Hepatic stellate cell (primary cell): ENCODE data around the gene HS3ST5.

Source experiments
- DNase-seq: peaks from one replicate; pipeline ENCODE4 v3.0.0; 2011; ENCODE audit warnings: low spot score

Gene HS3ST5

DNA sequence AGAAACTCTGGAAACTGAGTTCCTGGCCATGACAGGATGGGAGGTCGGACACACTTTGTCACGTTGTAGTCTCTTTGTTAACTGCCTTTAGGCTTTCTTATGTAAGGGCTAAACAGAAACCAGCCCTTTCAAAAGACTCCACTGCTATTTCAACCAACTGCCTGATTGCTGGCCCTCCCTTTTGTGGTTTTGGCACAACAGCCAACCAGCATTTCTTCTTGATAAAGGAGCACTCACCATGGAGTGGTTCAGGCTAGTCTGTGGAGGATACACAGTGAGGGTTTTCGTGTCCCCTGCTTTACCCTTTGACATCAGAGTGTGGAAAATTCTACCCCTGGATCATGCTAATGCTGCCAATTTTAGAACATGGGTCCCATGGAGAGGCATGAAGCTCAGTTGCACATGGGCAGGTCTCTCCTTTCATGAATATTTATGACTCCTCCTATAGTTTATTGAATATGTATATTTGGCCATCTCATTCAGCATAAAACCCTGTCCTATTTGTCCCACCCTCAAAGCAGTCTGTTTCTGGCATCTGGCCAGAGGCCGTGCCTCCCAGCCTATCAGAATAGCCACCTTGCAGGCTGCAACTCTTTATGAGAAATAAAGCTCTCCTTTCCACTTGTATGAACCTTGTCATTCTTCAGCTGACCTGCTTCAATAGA lies 148.3 kb downstream of the HS3ST5 start:
- no peak for DNase-seq

- no peak for DNase-seq
Observed at GRCh38 chr6:114187563-114187962, 155.3 kb downstream of the HS3ST5 start.

- no peak for DNase-seq
Observed at GRCh38 chr6:114181664-114182063, 161.2 kb downstream of the HS3ST5 start.

DNA sequence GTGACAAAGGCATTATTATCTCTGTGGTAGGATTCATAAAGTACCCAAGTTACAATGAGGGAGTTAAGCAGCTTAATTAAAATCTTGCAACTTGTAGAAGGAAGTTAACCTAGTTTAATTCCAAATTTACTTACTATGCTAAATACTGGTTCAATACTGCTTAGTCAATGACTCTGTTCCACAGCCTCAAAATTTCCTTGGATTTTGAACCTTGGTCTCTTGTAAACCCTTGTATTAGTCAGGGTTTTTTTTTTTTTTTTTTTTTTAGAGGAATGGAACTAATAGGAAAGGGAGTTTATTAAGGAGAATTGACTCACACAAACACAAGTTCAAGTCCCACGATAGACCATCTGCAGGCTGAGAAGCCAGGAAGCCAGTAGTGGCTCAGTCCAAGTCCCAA lies 163.4 kb downstream of the HS3ST5 start:
- DNase-seq: no peak

DNA sequence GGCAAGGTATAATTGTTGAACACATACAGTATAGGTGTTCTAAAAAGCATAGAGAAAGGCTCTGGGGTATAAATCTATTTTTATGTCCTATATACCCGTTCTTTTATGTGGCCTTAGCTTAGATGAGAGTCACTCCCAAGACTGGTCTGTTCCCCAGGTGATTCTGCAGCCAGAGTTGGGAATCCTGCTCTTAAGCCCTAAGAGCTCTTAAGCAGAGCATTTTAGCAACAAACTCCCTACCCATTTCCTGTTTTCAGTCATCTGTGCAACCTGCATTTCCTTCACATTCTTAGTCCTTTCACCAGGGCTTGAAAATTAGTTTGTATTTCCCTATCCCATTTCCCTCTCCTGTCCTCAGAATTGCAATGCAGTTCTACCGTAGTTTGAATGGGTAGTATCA lies 166.1 kb downstream of the HS3ST5 start:
- no peak for DNase-seq

- no peak for DNase-seq
Observed at GRCh38 chr6:114172576-114173260, 170.1 kb downstream of the HS3ST5 start.

GRCh38 chr6:114171473-114171872 lies 171.3 kb downstream of the HS3ST5 start:
- no peak for DNase-seq

- DNase-seq: no peak
Observed at GRCh38 chr6:114170958-114171387, 171.8 kb downstream of the HS3ST5 start.

DNA sequence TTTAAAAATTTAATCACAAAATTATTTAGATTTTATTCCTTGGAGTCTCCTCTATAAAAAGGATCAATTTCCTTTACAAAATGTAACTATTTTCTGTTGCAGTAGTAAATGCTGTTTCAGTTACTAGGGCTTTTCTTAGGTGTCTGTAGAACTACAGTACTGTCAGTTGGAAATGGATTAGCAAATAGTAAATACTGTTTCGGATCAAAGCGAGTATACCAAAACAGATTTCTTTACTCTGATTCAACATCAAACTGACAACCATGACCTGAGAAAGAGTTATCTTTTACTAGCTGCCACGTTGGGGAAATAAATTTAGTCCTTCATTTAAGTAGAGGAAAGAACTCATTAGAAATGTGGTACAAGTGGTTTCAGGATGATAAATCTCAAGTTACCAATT lies 172.5 kb downstream of the HS3ST5 start:
- no peak for DNase-seq

GRCh38 chr6:114169763-114170162 lies 173.1 kb downstream of the HS3ST5 start:
- DNase-seq: no peak

GRCh38 chr6:114167583-114168576 lies 174.9 kb downstream of the HS3ST5 start:
- DNase-seq: no peak

GRCh38 chr6:114164207-114164606 lies 178.6 kb downstream of the HS3ST5 start:
- DNase-seq: no peak

- no peak for DNase-seq
Observed at GRCh38 chr6:114162691-114163347, 180.0 kb downstream of the HS3ST5 start.

- no peak for DNase-seq
Observed at GRCh38 chr6:114160881-114161280, 181.9 kb downstream of the HS3ST5 start.

DNA sequence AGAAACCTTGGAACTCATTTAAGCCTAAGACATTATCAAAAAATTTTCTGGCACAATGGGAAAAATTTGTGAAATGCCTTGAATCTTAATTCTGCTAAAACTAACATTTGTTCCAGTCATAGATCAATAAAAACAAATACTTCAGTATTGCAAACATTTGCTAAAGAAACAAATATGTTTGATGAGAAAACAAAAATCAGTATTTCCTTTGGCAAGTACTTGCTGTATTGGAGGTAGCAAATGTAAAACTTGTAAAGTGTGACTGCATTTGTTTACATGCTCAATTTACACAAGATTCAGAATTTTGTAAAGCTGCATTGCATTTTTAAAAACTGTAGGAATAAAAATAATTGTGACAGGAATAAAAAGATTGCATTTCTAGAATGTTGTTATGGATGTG lies 183.1 kb downstream of the HS3ST5 start:
- no peak for DNase-seq

GRCh38 chr6:114158838-114159694 lies 183.8 kb downstream of the HS3ST5 start:
- DNase-seq: no peak

DNA sequence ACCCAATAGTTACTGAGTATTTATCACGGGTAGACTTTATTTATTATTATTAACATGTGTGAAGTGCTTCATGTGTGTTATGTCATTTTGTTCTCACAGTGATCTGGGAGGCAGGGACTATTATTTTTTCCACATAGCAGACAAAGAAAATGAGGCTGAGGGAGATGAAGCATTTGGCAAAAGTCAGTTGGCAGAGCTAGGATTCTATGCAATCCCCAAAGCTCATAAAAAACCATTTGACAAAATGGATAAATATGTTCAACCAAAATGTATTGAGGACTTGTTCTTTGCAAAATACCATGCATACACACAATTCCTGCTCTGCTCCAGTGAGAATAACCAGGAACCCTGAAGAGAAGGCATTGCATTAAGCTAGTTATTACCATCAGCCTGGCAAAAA lies 184.4 kb downstream of the HS3ST5 start:
- no peak for DNase-seq

DNA sequence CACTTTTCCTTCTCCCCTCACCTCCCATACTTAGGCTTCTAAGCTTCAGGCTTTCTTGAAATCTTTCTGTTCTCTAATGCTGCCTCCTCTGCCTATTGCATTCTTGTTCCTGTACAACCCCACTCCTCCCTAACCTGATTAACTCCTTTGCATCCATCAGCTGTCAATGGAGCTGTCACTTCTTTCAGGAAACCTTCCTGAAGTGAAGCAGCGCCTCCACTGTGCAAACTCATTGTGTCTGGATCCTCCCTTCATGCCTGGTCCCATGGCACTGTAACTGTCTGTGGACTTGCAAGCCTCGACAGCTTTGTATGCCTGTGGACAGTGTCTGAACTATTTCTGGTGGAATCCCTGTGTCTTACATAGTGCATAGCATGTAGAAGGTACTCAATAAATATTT lies 185.0 kb downstream of the HS3ST5 start:
- DNase-seq: no peak

GRCh38 chr6:114155763-114156162 lies 187.1 kb downstream of the HS3ST5 start:
- no peak for DNase-seq

DNA sequence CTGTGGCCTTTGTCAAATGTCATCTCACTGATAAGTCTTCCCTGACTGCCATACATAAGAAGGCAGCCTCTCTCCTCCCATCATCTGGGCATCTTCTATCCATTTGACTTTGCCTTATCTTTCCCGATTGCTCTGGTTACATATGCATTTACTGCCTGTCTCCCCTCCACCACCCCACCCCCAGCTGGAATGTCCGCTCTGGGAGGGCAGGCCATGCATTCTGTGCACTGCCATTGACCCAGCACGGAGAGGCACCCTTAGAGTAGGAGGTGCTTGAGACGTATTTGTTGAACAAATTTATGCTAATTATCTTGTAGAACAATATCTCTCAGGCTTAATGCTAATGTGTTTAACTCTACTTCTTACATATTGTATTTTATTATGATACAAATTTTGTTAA lies 188.0 kb downstream of the HS3ST5 start:
- no peak for DNase-seq

- no peak for DNase-seq
Observed at GRCh38 chr6:114153448-114153847, 189.4 kb downstream of the HS3ST5 start.
